SKM-1 treated with dmso at 0.1 percent for 144 hours (cell line): ENCODE data around the gene CKAP2L.

Source experiments
- DNase-seq: peaks from one replicate; lab custom pipeline; 2025; ENCODE audit not compliant: unreplicated experiment; lab: John Stamatoyannopoulos, UW

Gene CKAP2L

GRCh38 chr2:112793449-112793978 lies 29.1 kb upstream of the CKAP2L start:
- DNase-seq, result peak; percentile 91

- no peak for DNase-seq
Observed at GRCh38 chr2:112792419-112792818, 28.0 kb upstream of the CKAP2L start.

GRCh38 chr2:112791693-112792230 lies 27.4 kb upstream of the CKAP2L start:
- no peak for DNase-seq

GRCh38 chr2:112791019-112791418 lies 26.6 kb upstream of the CKAP2L start:
- DNase-seq, result no peak

- DNase-seq, result no peak
Observed at GRCh38 chr2:112790305-112790704, 25.9 kb upstream of the CKAP2L start.

- DNase-seq, result no peak
Observed at GRCh38 chr2:112789186-112789585, 24.8 kb upstream of the CKAP2L start.

- no peak for DNase-seq
Observed at GRCh38 chr2:112788653-112789052, 24.2 kb upstream of the CKAP2L start.

- DNase-seq, result peak; percentile 91
Observed at GRCh38 chr2:112787729-112788393, 23.5 kb upstream of the CKAP2L start.

- DNase-seq, result no peak
Observed at GRCh38 chr2:112787294-112787693, 22.9 kb upstream of the CKAP2L start.

GRCh38 chr2:112784199-112785189 lies 20.1 kb upstream of the CKAP2L start, which contains the start of gene IL1A:
Gene IL1A (minus strand): TSS chr2:112784493. CDS start chr2:112783770, 723 bp downstream.
- DNase-seq, result no peak

GRCh38 chr2:112783187-112783714 lies 18.8 kb upstream of the CKAP2L start:
- no peak for DNase-seq

- DNase-seq, result no peak
Observed at GRCh38 chr2:112782234-112782799, 17.9 kb upstream of the CKAP2L start.

- no peak for DNase-seq
Observed at GRCh38 chr2:112779598-112779997, 15.2 kb upstream of the CKAP2L start.

- no peak for DNase-seq
Observed at GRCh38 chr2:112777036-112777435, 12.6 kb upstream of the CKAP2L start.

GRCh38 chr2:112776113-112776512 lies 11.7 kb upstream of the CKAP2L start:
- no peak for DNase-seq

GRCh38 chr2:112774536-112775285 lies 10.3 kb upstream of the CKAP2L start:
- DNase-seq, result no peak

GRCh38 chr2:112773556-112773955 lies 9.1 kb upstream of the CKAP2L start:
- no peak for DNase-seq

- DNase-seq, result no peak
Observed at GRCh38 chr2:112772911-112773475, 8.6 kb upstream of the CKAP2L start.

GRCh38 chr2:112772322-112772721 lies 7.9 kb upstream of the CKAP2L start:
- peak; percentile 68 for DNase-seq

- no peak for DNase-seq
Observed at GRCh38 chr2:112768432-112768831, 4.0 kb upstream of the CKAP2L start.
